HEK293 (cell line): Measurements from ENCODE around the gene PTRH1.
A peak's percentile ranks its signal among the peaks of the same experiment; 100 is the strongest.

Experiments used
- CTCF ChIP-seq: fragments of 450-650 bp; formaldehyde crosslinking; IDR thresholded peaks from 2 replicates; pipeline ENCODE4 v1.5.1; 2016; ENCODE audit warnings: missing biosample characterization, missing genetic modification characterization
- EGR2 ChIP-seq: fragments of 450-650 bp; formaldehyde crosslinking; IDR thresholded peaks from 2 replicates; pipeline ENCODE4 v1.5.1; 2016; ENCODE audit warnings: low read depth, missing biosample characterization, missing genetic modification characterization
- HOXD13 ChIP-seq: sonication (generic); formaldehyde crosslinking; IDR thresholded peaks from 2 replicates; pipeline ENCODE4 v1.8.0; 2022; ENCODE audit warnings: missing genetic modification reagents, borderline replicate concordance
- IKZF3 ChIP-seq: fragments of 450-650 bp; IDR thresholded peaks from 2 replicates; pipeline ENCODE4 v1.5.0; 2018; ENCODE audit warnings: missing biosample characterization, mild to moderate bottlenecking, missing genetic modification characterization, moderate library complexity
- OSR2 ChIP-seq: fragments of 450-650 bp; formaldehyde crosslinking; IDR thresholded peaks from 2 replicates; pipeline ENCODE4 v1.5.1; 2016; ENCODE audit warnings: missing biosample characterization, missing genetic modification characterization
- OVOL3 ChIP-seq: fragments of 450-650 bp; formaldehyde crosslinking; IDR thresholded peaks from 2 replicates; pipeline ENCODE4 v1.5.1; 2016; ENCODE audit warnings: missing biosample characterization, missing genetic modification characterization
- PRDM10 ChIP-seq: fragments of 450-650 bp; formaldehyde crosslinking; IDR thresholded peaks from 2 replicates; pipeline ENCODE4 v1.5.1; 2016; ENCODE audit warnings: missing biosample characterization, missing genetic modification characterization
- PRDM4 ChIP-seq: fragments of 450-650 bp; formaldehyde crosslinking; IDR thresholded peaks from 2 replicates; pipeline ENCODE4 v1.5.1; 2017; ENCODE audit warnings: missing biosample characterization, missing genetic modification characterization
- SP2 ChIP-seq: fragments of 450-650 bp; formaldehyde crosslinking; IDR thresholded peaks from 2 replicates; pipeline ENCODE4 v1.5.1; 2016; ENCODE audit warnings: missing biosample characterization, missing genetic modification characterization
- SP7 ChIP-seq: fragments of 450-650 bp; formaldehyde crosslinking; IDR thresholded peaks from 2 replicates; pipeline ENCODE4 v1.5.1; 2016; ENCODE audit warnings: missing biosample characterization, missing genetic modification characterization
- ZBTB10 ChIP-seq: fragments of 450-650 bp; formaldehyde crosslinking; IDR thresholded peaks from 2 replicates; pipeline ENCODE4 v1.5.1; 2016; ENCODE audit warnings: missing biosample characterization, missing genetic modification characterization
- ZNF114 ChIP-seq: fragments of 450-650 bp; formaldehyde crosslinking; IDR thresholded peaks from 2 replicates; pipeline ENCODE4 v1.5.0; 2017; ENCODE audit warnings: missing biosample characterization, missing genetic modification characterization
- ZNF140 ChIP-seq: fragments of 450-650 bp; formaldehyde crosslinking; IDR thresholded peaks from 2 replicates; pipeline ENCODE4 v1.5.1; 2016; ENCODE audit warnings: missing biosample characterization, missing genetic modification characterization
- ZNF16 ChIP-seq: fragments of 450-650 bp; formaldehyde crosslinking; IDR thresholded peaks from 2 replicates; pipeline ENCODE4 v1.5.1; 2016; ENCODE audit warnings: low read depth, missing biosample characterization, missing genetic modification characterization
- ZNF23 ChIP-seq: fragments of 450-650 bp; formaldehyde crosslinking; IDR thresholded peaks from 2 replicates; pipeline ENCODE4 v1.5.1; 2016; ENCODE audit warnings: missing biosample characterization, missing genetic modification characterization, borderline replicate concordance
- ZNF341 ChIP-seq: fragments of 450-650 bp; formaldehyde crosslinking; IDR thresholded peaks from 2 replicates; pipeline ENCODE4; 2016; ENCODE audit warnings: low read depth, missing biosample characterization, missing genetic modification characterization
- ZNF426 ChIP-seq: fragments of 450-650 bp; formaldehyde crosslinking; IDR thresholded peaks from 2 replicates; pipeline ENCODE4 v1.5.1; 2017; ENCODE audit warnings: missing biosample characterization, missing genetic modification characterization, mild to moderate bottlenecking, inconsistent platforms, moderate library complexity
- ZNF473 ChIP-seq: fragments of 450-650 bp; formaldehyde crosslinking; IDR thresholded peaks from 2 replicates; pipeline ENCODE4 v1.5.1; 2017; ENCODE audit warnings: missing biosample characterization, missing genetic modification characterization
- ZNF510 ChIP-seq: fragments of 450-650 bp; formaldehyde crosslinking; IDR thresholded peaks from 2 replicates; pipeline ENCODE4 v1.5.1; 2018; ENCODE audit warnings: mild to moderate bottlenecking, missing genetic modification characterization, missing biosample characterization; ENCODE audit not compliant: insufficient replicate concordance
- ZNF529 ChIP-seq: fragments of 450-650 bp; formaldehyde crosslinking; IDR thresholded peaks from 2 replicates; pipeline ENCODE4 v1.5.1; 2017; ENCODE audit warnings: missing genetic modification characterization, missing biosample characterization; ENCODE audit not compliant: insufficient replicate concordance
- ZNF558 ChIP-seq: fragments of 450-650 bp; formaldehyde crosslinking; IDR thresholded peaks from 2 replicates; pipeline ENCODE4 v1.5.1; 2016; ENCODE audit warnings: missing biosample characterization, missing genetic modification characterization
- ZNF561 ChIP-seq: fragments of 450-650 bp; IDR thresholded peaks from 2 replicates; pipeline ENCODE4 v1.5.1; 2018; ENCODE audit warnings: missing biosample characterization, missing genetic modification characterization, borderline replicate concordance
- ZNF600 ChIP-seq: fragments of 450-650 bp; formaldehyde crosslinking; IDR thresholded peaks from 2 replicates; pipeline ENCODE4 v1.5.1; 2016; ENCODE audit warnings: missing biosample characterization, missing genetic modification characterization
- ZNF664 ChIP-seq: fragments of 450-650 bp; formaldehyde crosslinking; IDR thresholded peaks from 2 replicates; pipeline ENCODE4 v1.5.1; 2016; ENCODE audit warnings: missing biosample characterization, missing genetic modification characterization
- ZNF677 ChIP-seq: fragments of 450-650 bp; IDR thresholded peaks from 2 replicates; pipeline ENCODE4 v1.5.0; 2018; ENCODE audit warnings: missing biosample characterization, mild to moderate bottlenecking, missing genetic modification characterization, moderate library complexity
- ZNF768 ChIP-seq: fragments of 450-650 bp; formaldehyde crosslinking; IDR thresholded peaks from 2 replicates; pipeline ENCODE4 v1.5.1; 2018; ENCODE audit warnings: missing biosample characterization, mild to moderate bottlenecking, missing genetic modification characterization
- ZNF776 ChIP-seq: fragments of 450-650 bp; formaldehyde crosslinking; IDR thresholded peaks from 2 replicates; pipeline ENCODE4 v1.5.0; 2017; ENCODE audit warnings: missing biosample characterization, missing genetic modification characterization, borderline replicate concordance
- ZNF777 ChIP-seq: fragments of 450-650 bp; formaldehyde crosslinking; IDR thresholded peaks from 2 replicates; pipeline ENCODE4 v1.5.1; 2017; ENCODE audit warnings: missing biosample characterization, missing genetic modification characterization, borderline replicate concordance
- ZNF830 ChIP-seq: fragments of 450-650 bp; IDR thresholded peaks from 2 replicates; pipeline ENCODE4 v1.5.0; 2018; ENCODE audit warnings: missing biosample characterization, missing genetic modification characterization, low read depth, mild to moderate bottlenecking, moderate library complexity
- ZXDB ChIP-seq: fragments of 450-650 bp; formaldehyde crosslinking; IDR thresholded peaks from 2 replicates; pipeline ENCODE4 v1.5.1; 2016; ENCODE audit warnings: missing biosample characterization, missing genetic modification characterization

PTRH1 gene

GRCh38 chr9:127734747-127735529 is 19.5 kb upstream of the PTRH1 start, which contains the start of gene TOR2A (continued):
- no peak for TF ChIP-seq ZBTB10 (tag by site-specific recombination)
- no peak for TF ChIP-seq ZNF529 (tag by site-specific recombination)
- peak; percentile 47 for TF ChIP-seq IKZF3 (tag by site-specific recombination)
- no peak for TF ChIP-seq PRDM4 (tag by site-specific recombination)
- no peak for TF ChIP-seq ZNF23 (tag by site-specific recombination)
- TF ChIP-seq ZNF768 (tag by site-specific recombination): no peak
- TF ChIP-seq ZNF677 (tag by site-specific recombination): no peak
- TF ChIP-seq ZNF777 (tag by site-specific recombination): no peak
- TF ChIP-seq SP7: peak; percentile 21
- TF ChIP-seq OSR2 (tag by site-specific recombination): no peak
- TF ChIP-seq ZNF776 (tag by site-specific recombination): no peak
- TF ChIP-seq ZNF561 (tag by site-specific recombination): peak; percentile 86; the same call in 1 of the 2 replicates
- no peak for TF ChIP-seq HOXD13 (CRISPR knock-in tag)
- no peak for TF ChIP-seq ZNF558 (tag by site-specific recombination)
- TF ChIP-seq ZXDB (tag by site-specific recombination): 0 out of 2 replicates have a peak, but pooled peaks have one; percentile 32
- TF ChIP-seq ZNF16 (tag by site-specific recombination): no peak
- TF ChIP-seq ZNF510 (tag by site-specific recombination): no peak
- no peak for TF ChIP-seq ZNF114
- no peak for TF ChIP-seq ZNF830 (tag by site-specific recombination)
- 0 out of 2 replicates have a peak, but pooled peaks have one; percentile 20 for TF ChIP-seq EGR2 (tag by site-specific recombination)
- peak; percentile 26; the same call in 1 of the 2 replicates for TF ChIP-seq PRDM10 (tag by site-specific recombination)
- TF ChIP-seq OVOL3: no peak
- no peak for TF ChIP-seq ZNF426 (tag by site-specific recombination)
- TF ChIP-seq SP2 (tag by site-specific recombination): peak; percentile 70
- TF ChIP-seq ZNF600 (tag by site-specific recombination): no peak
- TF ChIP-seq ZNF341: peak; percentile 51
- no peak for TF ChIP-seq ZNF664 (tag by site-specific recombination)
- TF ChIP-seq ZNF140 (tag by site-specific recombination): no peak
- TF ChIP-seq CTCF: peak; percentile 93
- TF ChIP-seq ZNF473 (tag by site-specific recombination): no peak
